SU-DHL-6 (cell line): ENCODE data around the gene VAT1L.

Source experiments
- EZH2phosphoT487 ChIP-seq: fragments of 200-600 bp; sonication (generic), shearing (Covaris generic); conservative IDR thresholded peaks from 2 replicates; pipeline ENCODE4 v1.6.1; 2018; ENCODE audit warnings: mild to moderate bottlenecking, antibody characterized with exemption, low read length, moderate library complexity, mixed read lengths
- TF ChIP-seq, protein P1 (sequence below): fragments of 200-600 bp; sonication (generic); IDR thresholded peaks from one replicate; pipeline ENCODE4 v1.5.1; 2017; ENCODE audit warnings: antibody characterized with exemption, mild to moderate bottlenecking, low read length, moderate library complexity; ENCODE audit not compliant: insufficient read depth, poor library complexity, severe bottlenecking

DNA sequence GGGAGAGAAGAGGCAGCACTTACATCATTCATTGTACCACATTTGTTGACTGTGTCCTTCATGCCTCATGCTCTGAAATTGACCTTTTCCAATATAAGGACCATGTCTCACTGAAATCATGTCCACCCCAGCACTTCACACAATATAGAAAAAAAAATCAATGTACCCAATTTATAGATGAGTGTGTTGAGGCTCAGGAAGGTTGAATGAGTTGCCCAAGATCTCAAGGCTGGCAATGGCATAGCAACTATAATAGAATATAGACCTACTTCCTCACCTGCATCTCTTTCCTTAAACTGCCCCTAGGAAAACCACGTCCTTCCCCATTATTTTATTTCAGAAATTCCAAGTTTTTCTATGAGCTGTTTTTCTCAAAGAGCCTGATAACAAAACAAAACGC lies 912 bp upstream of the VAT1L start:
- TF ChIP-seq, protein P1, sequence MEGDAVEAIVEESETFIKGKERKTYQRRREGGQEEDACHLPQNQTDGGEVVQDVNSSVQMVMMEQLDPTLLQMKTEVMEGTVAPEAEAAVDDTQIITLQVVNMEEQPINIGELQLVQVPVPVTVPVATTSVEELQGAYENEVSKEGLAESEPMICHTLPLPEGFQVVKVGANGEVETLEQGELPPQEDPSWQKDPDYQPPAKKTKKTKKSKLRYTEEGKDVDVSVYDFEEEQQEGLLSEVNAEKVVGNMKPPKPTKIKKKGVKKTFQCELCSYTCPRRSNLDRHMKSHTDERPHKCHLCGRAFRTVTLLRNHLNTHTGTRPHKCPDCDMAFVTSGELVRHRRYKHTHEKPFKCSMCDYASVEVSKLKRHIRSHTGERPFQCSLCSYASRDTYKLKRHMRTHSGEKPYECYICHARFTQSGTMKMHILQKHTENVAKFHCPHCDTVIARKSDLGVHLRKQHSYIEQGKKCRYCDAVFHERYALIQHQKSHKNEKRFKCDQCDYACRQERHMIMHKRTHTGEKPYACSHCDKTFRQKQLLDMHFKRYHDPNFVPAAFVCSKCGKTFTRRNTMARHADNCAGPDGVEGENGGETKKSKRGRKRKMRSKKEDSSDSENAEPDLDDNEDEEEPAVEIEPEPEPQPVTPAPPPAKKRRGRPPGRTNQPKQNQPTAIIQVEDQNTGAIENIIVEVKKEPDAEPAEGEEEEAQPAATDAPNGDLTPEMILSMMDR, result no peak
- no peak for TF ChIP-seq EZH2phosphoT487
